CD14-positive monocyte (primary cell): ENCODE measurements around the gene EPAS1. TPM values are rescaled to one million over a fixed set of nuclear protein-coding genes. Genes with fewer than 3 reads are reported as not detected.

ENCODE experiments used
- DNase-seq, 3 donors: peaks; one replicate each; pipeline ENCODE4 v3.0.0-alpha.2; 2011 to 2022
- H2AFZ ChIP-seq: 2 replicates; pipeline ENCODE4 v1.6.0; 2012; ENCODE audit warnings: mild to moderate bottlenecking, low read depth, low read length, inconsistent platforms; ENCODE audit not compliant: insufficient read depth, poor library complexity, severe bottlenecking
- H3K27ac ChIP-seq, 2 donors: 1 replicate in 1 of 2; 2 replicates in 1 of 2; pipeline ENCODE4 v1.5.1; 2012 to 2013; ENCODE audit warnings: low read length in 2 of 2, control low read depth in 1 of 2, inconsistent platforms in 1 of 2, low read depth in 1 of 2, mild to moderate bottlenecking in 1 of 2
- H3K27me3 ChIP-seq, 2 donors: one replicate each; pipeline versions ENCODE4 v1.6.0 to v1.6.1; 2011 to 2013; ENCODE audit warnings: low read length in 2 of 2; ENCODE audit not compliant: control insufficient read depth in 2 of 2, insufficient read depth in 2 of 2
- H3K36me3 ChIP-seq, 2 donors: replicated peaks in 1 of 2; 1 replicate in 1 of 2; 2 replicates in 1 of 2; pipeline versions ENCODE4 v1.5.1 to v1.6.1; 2012 to 2013; ENCODE audit warnings: low read length in 2 of 2, control low read depth in 1 of 2, inconsistent platforms in 1 of 2, mild to moderate bottlenecking in 1 of 2; ENCODE audit not compliant: insufficient read depth in 2 of 2, control insufficient read depth in 1 of 2
- H3K4me1 ChIP-seq, 2 donors: 1 replicate in 1 of 2; 2 replicates in 1 of 2; pipeline versions ENCODE4 v1.5.1 to v1.6.1; 2012 to 2013; ENCODE audit warnings: low read length in 2 of 2, control low read depth in 1 of 2, inconsistent platforms in 1 of 2, mild to moderate bottlenecking in 1 of 2, moderate library complexity in 1 of 2; ENCODE audit not compliant: insufficient read depth in 2 of 2, control insufficient read depth in 1 of 2
- H3K4me2 ChIP-seq: replicated peaks from 2 replicates; pipeline ENCODE3; 2012; ENCODE audit warnings: low read length, moderate library complexity, mild to moderate bottlenecking; ENCODE audit not compliant: poor library complexity, severe bottlenecking; ENCODE audit errors: extremely low read depth
- H3K4me3 ChIP-seq, 3 experiments: fragments of 200-600 bp in 1 of 3; sonication (generic) in 1 of 3; replicated peaks in 1 of 3; 1 replicate in 2 of 3; 2 replicates in 1 of 3; pipeline ENCODE4 v1.5.1; 2011 to 2013; ENCODE audit warnings: low read length in 3 of 3, mild to moderate bottlenecking in 3 of 3, control low read depth in 2 of 3, low read depth in 2 of 3, inconsistent platforms in 1 of 3, moderate library complexity in 1 of 3
- H3K79me2 ChIP-seq: 2 replicates; pipeline ENCODE4 v1.6.0; 2012; ENCODE audit warnings: mild to moderate bottlenecking, control low read depth, inconsistent platforms, low read length, moderate library complexity; ENCODE audit not compliant: insufficient read depth
- H3K9ac ChIP-seq: 2 replicates; pipeline ENCODE4 v1.6.0; 2017; ENCODE audit warnings: low read length, mild to moderate bottlenecking; ENCODE audit not compliant: insufficient read depth, poor library complexity, severe bottlenecking
- H3K9me3 ChIP-seq, 2 donors: replicated peaks in 1 of 2; 1 replicate in 1 of 2; 2 replicates in 1 of 2; pipeline versions ENCODE4 v1.5.1 to v1.6.1; 2012 to 2013; ENCODE audit warnings: low read length in 2 of 2, control low read depth in 1 of 2; ENCODE audit not compliant: control insufficient read depth in 1 of 2, insufficient read depth in 1 of 2
- H4K20me1 ChIP-seq: 2 replicates; pipeline ENCODE4 v1.6.0; 2012; ENCODE audit warnings: mild to moderate bottlenecking, low read length, control low read depth, moderate library complexity; ENCODE audit not compliant: insufficient read depth
- H3K27ac Mint-ChIP-seq, 7 donors: one replicate each; pipeline ENCODE4 v1.8.0; 2020; ENCODE audit warnings: mild to moderate bottlenecking in 7 of 7, mixed read lengths in 7 of 7, moderate library complexity in 6 of 7, inconsistent platforms in 2 of 7
- H3K27me3 Mint-ChIP-seq, 3 donors: one replicate each; pipeline ENCODE4 v1.8.0; 2021 to 2022; ENCODE audit warnings: low read depth in 3 of 3, mild to moderate bottlenecking in 3 of 3, mixed read lengths in 3 of 3, moderate library complexity in 3 of 3, inconsistent platforms in 1 of 3
- H3K36me3 Mint-ChIP-seq, 2 donors: one replicate each; pipeline ENCODE4 v1.8.0; 2020; ENCODE audit warnings: mixed read lengths in 2 of 2, inconsistent platforms in 1 of 2, mild to moderate bottlenecking in 1 of 2
- H3K4me1 Mint-ChIP-seq: one replicate; pipeline ENCODE4 v1.8.0; 2020; ENCODE audit warnings: mild to moderate bottlenecking, mixed read lengths
- H3K4me3 Mint-ChIP-seq, 2 donors: one replicate each; pipeline ENCODE4 v1.8.0; 2020; ENCODE audit warnings: mild to moderate bottlenecking in 2 of 2, mixed read lengths in 2 of 2, moderate library complexity in 1 of 2
- H3K9me3 Mint-ChIP-seq, 7 donors: one replicate each; pipeline ENCODE4 v1.8.0; 2020 to 2022; ENCODE audit warnings: mixed read lengths in 7 of 7, mild to moderate bottlenecking in 6 of 7, moderate library complexity in 6 of 7, inconsistent platforms in 2 of 7
- CTCF ChIP-seq: fragments of 200-600 bp; IDR thresholded peaks from one replicate; pipeline ENCODE4 v1.8.0; 2022; ENCODE audit warnings: antibody characterized with exemption, mild to moderate bottlenecking
- WGBS: methylation state at CpG from one replicate; pipeline ENCODE4 v1.1.5; 2013; ENCODE audit warnings: missing lambda C conversion rate; ENCODE audit not compliant: insufficient coverage; 5-methylcytosine and 5-hydroxymethylcytosine counted together
- intact Hi-C, 2 donors: fragments of 100-400 bp; cut with micrococcal nuclease; formaldehyde crosslinking; loops; one replicate each; pipeline versions ENCODE4 v1.15.0 to v1.15.1; 2023
- polyA plus RNA-seq, 3 donors: library from polyadenylated mRNA; depleted of rRNA in 1 of 3; unstranded in 2 of 3; stranded (reverse) in 1 of 3; fragments of 300-500 nt in 2 of 3; fragments of >200 nt in 1 of 3; fragmentation: Illumina TruSeq in 2 of 3; gene quantifications; 1 replicate in 2 of 3; 2 replicates in 1 of 3; pipeline ENCODE4 v1.2.3, GENCODE V29; 2012 to 2021

Gene EPAS1
- polyA plus RNA-seq, 3 donors: 0.11 to 1.0 (median 0.88) TPM

DNA sequence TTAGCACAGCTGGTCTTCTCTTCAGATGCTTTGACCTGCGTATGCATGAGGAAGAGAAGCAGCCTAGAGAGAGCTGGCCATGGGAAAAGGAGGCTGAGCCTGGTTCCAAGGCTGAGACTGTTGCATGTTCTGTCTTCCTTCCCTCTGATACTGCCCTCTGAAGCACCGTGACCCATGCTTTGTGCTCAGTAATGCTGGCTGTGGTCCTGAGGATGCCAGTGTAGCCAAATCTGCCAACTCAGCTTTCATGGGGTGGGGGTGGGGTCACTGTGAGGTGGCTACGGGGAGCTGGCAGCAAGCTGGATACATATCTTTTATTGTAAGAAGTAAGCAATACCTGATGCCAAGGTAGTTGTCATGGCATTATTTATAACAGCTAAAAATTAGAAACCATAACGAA is 41.5 kb downstream of the EPAS1 start:
- intact Hi-C loops: no loop called here
- Histone ChIP-seq H3K4me3 (no peak overlapping the region), H2AFZ (no peak overlapping the region), H3K27ac (no peak overlapping the region), H3K9me3 (no peaks in the 10 kb centered on the region), H3K79me2 (no peaks in the 10 kb centered on the region), H3K36me3 (no peaks in the 10 kb centered on the region), H4K20me1 (no peaks in the 10 kb centered on the region), H3K4me2 (no peak overlapping the region), H3K27me3 (no peaks in the 10 kb centered on the region), H3K4me1 (no peaks in the 10 kb centered on the region), H3K9ac (no peak overlapping the region)
- Mint-ChIP-seq H3K27ac (no peak overlapping the region), H3K27me3 (peaks cover 2 to 11% (median 11%) of the 10 kb centered on the region in 3 donors), H3K9me3 (no peaks in the 10 kb centered on the region), H3K4me1 (no peaks in the 10 kb centered on the region), H3K4me3 (no peak overlapping the region), H3K36me3 (no peaks in the 10 kb centered on the region)
- no CpG with 5 or more reads among the region's 4 CpGs for WGBS
- no peak for TF ChIP-seq CTCF
- DNase-seq: no peak

- Histone ChIP-seq H3K9ac (no peak overlapping the region), H3K4me3 (no peak overlapping the region), H4K20me1 (no peaks in the 10 kb centered on the region), H3K4me2 (no peak overlapping the region), H3K9me3 (no peaks in the 10 kb centered on the region), H3K4me1 (no peaks in the 10 kb centered on the region), H3K36me3 (no peaks in the 10 kb centered on the region), H2AFZ (no peak overlapping the region), H3K27ac (no peak overlapping the region), H3K27me3 (no peaks in the 10 kb centered on the region), H3K79me2 (no peaks in the 10 kb centered on the region)
- Mint-ChIP-seq H3K9me3 (no peaks in the 10 kb centered on the region), H3K4me3 (no peak overlapping the region), H3K27me3 (peaks cover 2 to 10% (median 9%) of the 10 kb centered on the region in 3 donors), H3K27ac (no peak overlapping the region), H3K36me3 (no peaks in the 10 kb centered on the region), H3K4me1 (no peaks in the 10 kb centered on the region)
- intact Hi-C loops: no loop called here
- DNase-seq: no peak
- TF ChIP-seq CTCF: no peak
- no CpG with 5 or more reads among the region's 6 CpGs for WGBS
Measured at GRCh38 chr2:46339200-46339599, 42.0 kb downstream of the EPAS1 start.
